T-helper 9 cell (primary cell): Measurements from ENCODE around the gene CYSLTR2.
A peak's percentile ranks its signal among the peaks of the same experiment; 100 is the strongest.

Experiments
- DNase-seq: peaks from one replicate; pipeline ENCODE4 v3.0.0-alpha.2; 2020

The CYSLTR2 gene

DNA sequence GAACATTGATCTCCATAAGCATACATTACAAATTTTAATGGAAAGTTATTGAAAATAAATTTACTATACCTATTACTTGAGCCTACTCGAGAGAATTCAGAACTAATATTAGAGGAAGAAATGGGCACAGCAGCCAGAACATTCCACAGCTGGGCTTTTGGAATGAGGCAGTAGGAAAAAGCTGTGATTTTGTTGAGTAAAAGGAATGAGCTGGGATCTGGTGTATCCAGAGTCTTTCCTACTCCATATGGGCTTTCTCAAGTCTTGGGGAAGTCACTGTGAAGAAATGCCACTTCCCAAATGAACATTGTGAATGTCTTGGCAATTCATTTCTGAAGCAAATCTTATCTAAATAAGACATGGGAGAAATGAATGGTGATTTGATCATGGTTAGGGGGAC is 93.1 kb downstream of the CYSLTR2 start:
- DNase-seq = no peak

DNA sequence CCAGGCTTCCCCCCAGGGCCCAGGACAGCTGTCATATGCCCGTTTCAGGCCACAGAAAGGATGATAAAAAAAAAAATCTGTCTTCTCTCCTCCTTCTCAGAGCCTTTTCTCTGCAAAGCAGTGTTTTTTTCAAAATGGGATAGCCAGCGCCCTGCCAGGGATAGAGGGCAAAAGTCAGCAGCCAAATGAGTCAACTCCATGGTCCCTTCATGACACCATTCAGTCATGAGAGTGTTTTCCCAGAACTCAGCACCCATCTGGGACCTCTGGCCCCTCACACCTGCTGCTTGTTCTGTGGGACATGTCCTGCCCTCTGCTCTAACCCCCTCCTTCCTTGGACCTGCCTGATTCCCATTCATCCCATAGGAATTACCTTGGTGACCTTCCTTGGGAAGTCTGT is 95.0 kb downstream of the CYSLTR2 start:
- no peak for DNase-seq

GRCh38 chr13:48749144-48749543 is 95.4 kb downstream of the CYSLTR2 start:
- no peak for DNase-seq

DNA sequence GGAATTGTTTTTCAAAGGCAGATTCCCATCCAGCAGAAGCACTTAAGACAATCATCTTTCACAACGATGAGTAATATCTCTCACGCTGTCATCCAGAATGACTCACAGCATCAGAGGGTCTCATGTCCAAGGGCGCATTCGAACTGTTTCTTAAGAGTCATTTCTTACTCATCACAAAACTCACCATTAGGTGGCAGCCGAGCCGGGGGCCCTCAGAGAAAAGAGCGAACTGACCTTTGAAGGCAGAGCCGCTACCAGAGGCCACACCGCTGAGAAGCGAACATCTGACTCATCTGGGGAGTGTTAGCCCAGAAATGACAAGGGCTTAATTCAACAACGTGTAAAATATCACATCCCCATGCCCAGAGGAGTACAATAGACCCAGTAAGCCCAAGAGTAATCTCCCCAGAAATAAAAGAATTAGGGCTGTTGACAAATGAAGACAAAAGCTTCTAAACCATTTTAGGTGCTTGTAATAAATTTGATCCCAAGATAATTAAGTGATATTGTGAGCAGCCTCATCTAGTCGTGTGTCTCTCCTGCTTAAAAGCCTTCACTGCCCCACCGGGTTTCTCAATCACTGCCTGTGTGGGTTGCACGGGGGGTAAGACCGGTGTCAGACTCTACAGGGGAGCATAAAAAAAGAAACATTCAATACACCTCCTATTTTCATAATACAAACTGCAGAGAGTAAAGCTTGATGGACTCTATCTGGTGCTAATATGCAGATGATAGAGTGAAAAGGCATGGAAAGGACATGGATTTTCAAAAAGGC is 96.2 kb downstream of the CYSLTR2 start:
- peak; percentile 15 for DNase-seq

DNA sequence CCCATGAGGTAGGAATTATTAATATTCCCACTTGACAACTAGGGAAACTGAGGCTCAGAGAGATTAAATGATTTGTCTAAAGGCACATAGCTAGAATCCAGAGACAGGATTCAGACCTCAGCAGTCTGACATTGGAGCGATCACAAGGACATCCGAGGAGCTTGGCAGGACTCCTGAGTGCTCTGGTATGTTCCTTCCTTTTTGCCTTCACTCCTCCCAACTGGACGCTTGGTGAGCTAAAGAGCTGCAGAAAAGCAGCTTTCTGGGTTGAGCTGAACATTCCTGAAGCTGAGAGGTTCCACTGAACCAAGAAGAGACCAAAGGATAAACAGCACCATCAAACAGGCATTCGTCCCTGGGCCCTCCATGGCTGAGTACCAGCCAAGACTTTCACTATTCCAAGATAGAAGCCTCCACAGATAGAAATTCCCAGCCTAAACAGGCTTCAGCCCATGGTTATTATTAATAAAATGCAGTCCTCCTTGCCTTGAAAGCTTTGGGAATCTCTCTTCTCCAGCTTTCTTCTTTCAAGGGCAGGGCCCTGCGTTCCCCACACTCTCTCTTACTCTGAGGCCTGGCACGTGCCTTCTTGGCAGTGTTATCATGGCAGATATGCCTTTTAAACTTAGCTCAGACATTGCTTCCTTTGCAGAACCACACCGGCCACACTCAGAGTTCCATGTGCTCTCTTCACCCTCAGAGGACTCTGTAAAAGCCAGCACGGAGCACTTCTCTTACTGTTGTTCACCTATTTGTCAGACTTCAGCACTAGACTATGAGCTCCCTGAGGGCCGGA is 97.1 kb downstream of the CYSLTR2 start:
- DNase-seq = no peak

GRCh38 chr13:48760626-48761025 is 106.9 kb downstream of the CYSLTR2 start:
- no peak for DNase-seq
